GM15510 (cell line): ENCODE measurements around the gene PDHA1.
A peak's percentile ranks its signal among the peaks of the same experiment; 100 is the strongest.

Source experiments
- POLR2A ChIP-seq: IDR thresholded peaks from 3 replicates; pipeline ENCODE4 v1.6.1; 2011; ENCODE audit warnings: borderline replicate concordance; ENCODE audit not compliant: insufficient read length; ENCODE audit errors: extremely low read depth

Gene PDHA1

GRCh38 chrX:19343535-19344408 is at the start of gene PDHA1:
TSS of gene PDHA1 (plus strand) at chrX:19343927. CDS start at chrX:19344038, 111 bp downstream.
- TF ChIP-seq POLR2A = peak; percentile 52

GRCh38 chrX:19303256-19303880 is 40.4 kb upstream of the PDHA1 start:
- no peak for TF ChIP-seq POLR2A

GRCh38 chrX:19326567-19326966 is 17.2 kb upstream of the PDHA1 start:
- no peak for TF ChIP-seq POLR2A

GRCh38 chrX:19331831-19332230 is 11.9 kb upstream of the PDHA1 start:
- TF ChIP-seq POLR2A = no peak

GRCh38 chrX:19332983-19333382 is 10.7 kb upstream of the PDHA1 start:
- TF ChIP-seq POLR2A = no peak

- TF ChIP-seq POLR2A = no peak
These were observed 8.6 kb upstream of the PDHA1 start for GRCh38 chrX:19334945-19335626.

GRCh38 chrX:19342331-19342906 is 1.3 kb upstream of the PDHA1 start:
- no peak for TF ChIP-seq POLR2A

GRCh38 chrX:19343085-19343534 is 617 bp upstream of the PDHA1 start:
- TF ChIP-seq POLR2A = no peak

- no peak for TF ChIP-seq POLR2A
These were observed 934 bp downstream of the PDHA1 start for GRCh38 chrX:19344661-19345060.

- no peak for TF ChIP-seq POLR2A
These were observed 4.2 kb downstream of the PDHA1 start for GRCh38 chrX:19347916-19348315.

- no peak for TF ChIP-seq POLR2A
These were observed 5.5 kb downstream of the PDHA1 start for GRCh38 chrX:19349264-19349663.

GRCh38 chrX:19350941-19351384 is 7.2 kb downstream of the PDHA1 start:
- no peak for TF ChIP-seq POLR2A

GRCh38 chrX:19354625-19355024 is 10.9 kb downstream of the PDHA1 start:
- TF ChIP-seq POLR2A = no peak

- no peak for TF ChIP-seq POLR2A
These were observed 14.8 kb downstream of the PDHA1 start for GRCh38 chrX:19358521-19358920.

- TF ChIP-seq POLR2A = no peak
These were observed 17.2 kb downstream of the PDHA1 start for GRCh38 chrX:19360903-19361302.
